OCI-LY3 (cell line): ENCODE measurements around the gene FOXC1.

ENCODE experiments used
- H2AFZ ChIP-seq: fragments of 200-600, 300-600 bp; shearing (Covaris generic); 2 replicates; pipeline ENCODE4 v1.6.0; 2014; ENCODE audit warnings: antibody characterized with exemption, low read depth, low read length
- H3K27ac ChIP-seq: fragments of 200-600, 300-600 bp; sonication (generic); 2 replicates; pipeline ENCODE4 v1.5.1; 2014; ENCODE audit warnings: mild to moderate bottlenecking, low read length, moderate library complexity, mixed read lengths
- H3K27me3 ChIP-seq: fragments of 200-600, 300-600 bp; sonication (generic); 2 replicates; pipeline ENCODE4 v1.6.1; 2014; ENCODE audit warnings: low read depth, low read length, mixed read lengths
- H3K36me3 ChIP-seq: fragments of 200-600, 300-600 bp; sonication (generic); replicated peaks from 2 replicates; pipeline ENCODE3; 2014; ENCODE audit warnings: low read depth, low read length, mixed read lengths
- H3K4me1 ChIP-seq: fragments of 300-600, 200-600 bp; sonication (generic); 2 replicates; pipeline ENCODE4 v1.6.1; 2014; ENCODE audit warnings: low read length, mixed read lengths
- H3K4me2 ChIP-seq: fragments of 200-600, 300-600 bp; sonication (generic); 2 replicates; pipeline ENCODE4 v1.6.1; 2014; ENCODE audit warnings: low read length, mixed read lengths
- H3K4me3 ChIP-seq: fragments of 300-600, 200-600 bp; sonication (generic); 2 replicates; pipeline ENCODE4 v1.5.1; 2014; ENCODE audit warnings: antibody characterized with exemption, mild to moderate bottlenecking, low read length, moderate library complexity
- H3K79me2 ChIP-seq: fragments of 300-600, 200-600 bp; shearing (Covaris generic); 2 replicates; pipeline ENCODE4 v1.6.1; 2014; ENCODE audit warnings: mild to moderate bottlenecking, low read length, mixed read lengths
- H3K9ac ChIP-seq: fragments of 300-600, 200-600 bp; shearing (Covaris generic); 2 replicates; pipeline ENCODE4 v1.6.0; 2014; ENCODE audit warnings: mild to moderate bottlenecking, low read length, moderate library complexity
- H3K9me3 ChIP-seq: fragments of 200-600, 300-600 bp; shearing (Covaris generic); 2 replicates; pipeline ENCODE4 v1.6.1; 2014; ENCODE audit warnings: low read length, mixed read lengths; ENCODE audit not compliant: insufficient read depth
- H4K20me1 ChIP-seq: fragments of 200-600, 300-600 bp; sonication (generic); 2 replicates; pipeline ENCODE4 v1.6.1; 2016; ENCODE audit warnings: low read length, mixed read lengths; ENCODE audit not compliant: insufficient read depth
- EZH2phosphoT487 ChIP-seq: fragments of 200-600 bp; shearing (Covaris generic); IDR thresholded peaks from 2 replicates; pipeline ENCODE4 v1.6.1; 2018; ENCODE audit warnings: antibody characterized with exemption, mixed run types, low read depth
- TF ChIP-seq, protein P1 (sequence below): fragments of 200-600, 300-600 bp; sonication (generic); IDR thresholded peaks from 2 replicates; pipeline ENCODE4 v1.5.1; 2014; ENCODE audit warnings: antibody characterized with exemption, low read length, low read depth

FOXC1 gene

DNA sequence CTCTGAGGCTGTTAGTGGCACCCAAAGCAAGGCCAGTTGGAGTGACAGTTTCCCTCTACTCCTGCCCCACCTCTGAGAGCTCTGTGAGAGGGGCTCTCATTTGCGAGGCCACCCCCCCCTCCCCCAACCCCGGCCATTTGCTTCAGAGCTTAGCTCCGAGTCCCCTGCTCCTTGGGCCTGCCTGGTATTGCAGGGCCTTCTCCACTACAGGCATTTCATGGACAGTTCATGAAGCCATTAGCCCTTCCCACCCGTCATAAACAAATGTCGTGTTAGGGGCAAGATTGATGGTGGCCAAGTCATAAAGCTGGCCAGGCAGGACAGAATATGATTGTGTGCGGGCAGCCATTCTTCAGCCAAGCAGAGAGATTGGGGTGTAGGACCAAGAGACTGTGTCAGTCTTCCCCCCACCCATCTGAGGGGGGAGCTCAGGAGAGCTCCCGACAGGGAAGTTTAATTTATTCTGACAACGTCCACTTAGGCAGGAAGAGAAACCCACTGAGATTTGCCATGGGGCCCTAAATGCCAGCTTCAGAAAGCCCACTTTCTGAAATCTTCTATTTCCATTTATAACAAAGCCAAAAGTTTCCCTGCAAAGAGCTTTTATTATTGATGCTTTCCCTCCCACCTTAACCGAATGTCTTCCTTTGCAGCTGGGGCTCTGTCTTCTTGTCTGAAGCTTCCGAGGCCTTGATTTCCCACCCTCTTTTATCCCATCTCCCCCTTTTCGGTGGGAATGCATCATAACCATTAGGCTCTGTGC lies 7.2 kb downstream of the FOXC1 start:
- no peak overlapping the region for H3K4me2 ChIP-seq
- no peaks in the 10 kb centered on the region for H3K27me3 ChIP-seq

DNA sequence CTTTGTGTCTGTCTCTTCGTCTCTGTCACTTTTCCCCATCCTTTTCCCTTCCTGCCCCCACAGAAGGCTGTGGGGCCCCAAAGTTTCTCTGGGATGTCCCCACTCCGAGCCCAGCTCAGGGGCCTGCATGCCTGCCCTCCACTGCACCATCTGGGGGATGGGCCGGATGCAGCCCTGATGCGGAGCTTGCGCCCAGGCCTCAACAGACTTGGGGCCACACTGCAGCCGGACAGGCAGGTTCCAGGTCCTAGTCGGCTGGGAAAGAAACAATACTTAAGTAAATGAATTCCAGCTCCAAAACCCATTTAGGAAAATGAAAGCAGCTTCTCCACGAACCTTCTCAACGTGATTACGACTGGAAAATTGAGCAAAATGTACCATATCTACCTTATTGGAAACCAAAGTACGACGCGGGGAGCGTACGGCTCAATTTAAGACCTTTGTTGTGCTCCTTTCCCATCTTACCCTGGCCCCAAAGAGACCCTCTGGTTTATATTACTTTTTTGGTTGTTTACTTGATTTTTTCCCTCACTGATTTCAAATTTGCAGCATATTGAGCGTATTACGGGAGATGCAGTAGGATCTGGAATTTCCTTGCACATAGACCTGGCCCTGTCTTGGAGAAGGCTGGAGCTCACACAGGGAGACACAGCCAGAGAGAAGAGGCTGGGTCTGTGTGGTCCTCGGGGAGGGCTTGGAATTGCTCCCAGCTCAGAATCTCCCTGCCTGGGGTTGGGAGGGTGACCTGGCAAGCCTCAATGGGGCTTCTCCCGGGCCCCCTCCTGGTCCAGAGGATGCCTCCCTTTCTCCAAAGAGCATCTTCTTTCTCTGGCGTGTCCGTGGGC lies 8.0 kb downstream of the FOXC1 start:
- Histone ChIP-seq H3K4me2 (no peak overlapping the region), H2AFZ (no peak overlapping the region), H3K4me3 (no peak overlapping the region), H3K9me3 (no peaks in the 10 kb centered on the region), H3K4me1 (peaks cover 2% of the 10 kb centered on the region; the same call in 1 of the 2 replicates), H3K36me3 (peaks cover 14% of the 10 kb centered on the region), H3K27me3 (no peaks in the 10 kb centered on the region), H4K20me1 (no peaks in the 10 kb centered on the region), H3K27ac (no peak overlapping the region), H3K79me2 (peaks cover 18% of the 10 kb centered on the region), H3K9ac (no peak overlapping the region)
- TF ChIP-seq EZH2phosphoT487: no peak
- TF ChIP-seq, protein P1, sequence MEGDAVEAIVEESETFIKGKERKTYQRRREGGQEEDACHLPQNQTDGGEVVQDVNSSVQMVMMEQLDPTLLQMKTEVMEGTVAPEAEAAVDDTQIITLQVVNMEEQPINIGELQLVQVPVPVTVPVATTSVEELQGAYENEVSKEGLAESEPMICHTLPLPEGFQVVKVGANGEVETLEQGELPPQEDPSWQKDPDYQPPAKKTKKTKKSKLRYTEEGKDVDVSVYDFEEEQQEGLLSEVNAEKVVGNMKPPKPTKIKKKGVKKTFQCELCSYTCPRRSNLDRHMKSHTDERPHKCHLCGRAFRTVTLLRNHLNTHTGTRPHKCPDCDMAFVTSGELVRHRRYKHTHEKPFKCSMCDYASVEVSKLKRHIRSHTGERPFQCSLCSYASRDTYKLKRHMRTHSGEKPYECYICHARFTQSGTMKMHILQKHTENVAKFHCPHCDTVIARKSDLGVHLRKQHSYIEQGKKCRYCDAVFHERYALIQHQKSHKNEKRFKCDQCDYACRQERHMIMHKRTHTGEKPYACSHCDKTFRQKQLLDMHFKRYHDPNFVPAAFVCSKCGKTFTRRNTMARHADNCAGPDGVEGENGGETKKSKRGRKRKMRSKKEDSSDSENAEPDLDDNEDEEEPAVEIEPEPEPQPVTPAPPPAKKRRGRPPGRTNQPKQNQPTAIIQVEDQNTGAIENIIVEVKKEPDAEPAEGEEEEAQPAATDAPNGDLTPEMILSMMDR: no peak

More for the DNA sequence above, 7.2 kb downstream of the FOXC1 start:
- no peak for TF ChIP-seq EZH2phosphoT487
- TF ChIP-seq, protein P1: no peak
- no peaks in the 10 kb centered on the region for H3K9me3 ChIP-seq
- H3K36me3 ChIP-seq: peaks cover 22% of the 10 kb centered on the region
- H3K4me3 ChIP-seq: no peak overlapping the region
- no peak overlapping the region for H3K27ac ChIP-seq
- H3K79me2 ChIP-seq: peaks cover 26% of the 10 kb centered on the region
- H4K20me1 ChIP-seq: no peaks in the 10 kb centered on the region
- no peak overlapping the region for H3K9ac ChIP-seq
- no peak overlapping the region for H2AFZ ChIP-seq
- peaks cover 6% of the 10 kb centered on the region; the same call in 1 of the 2 replicates for H3K4me1 ChIP-seq

DNA sequence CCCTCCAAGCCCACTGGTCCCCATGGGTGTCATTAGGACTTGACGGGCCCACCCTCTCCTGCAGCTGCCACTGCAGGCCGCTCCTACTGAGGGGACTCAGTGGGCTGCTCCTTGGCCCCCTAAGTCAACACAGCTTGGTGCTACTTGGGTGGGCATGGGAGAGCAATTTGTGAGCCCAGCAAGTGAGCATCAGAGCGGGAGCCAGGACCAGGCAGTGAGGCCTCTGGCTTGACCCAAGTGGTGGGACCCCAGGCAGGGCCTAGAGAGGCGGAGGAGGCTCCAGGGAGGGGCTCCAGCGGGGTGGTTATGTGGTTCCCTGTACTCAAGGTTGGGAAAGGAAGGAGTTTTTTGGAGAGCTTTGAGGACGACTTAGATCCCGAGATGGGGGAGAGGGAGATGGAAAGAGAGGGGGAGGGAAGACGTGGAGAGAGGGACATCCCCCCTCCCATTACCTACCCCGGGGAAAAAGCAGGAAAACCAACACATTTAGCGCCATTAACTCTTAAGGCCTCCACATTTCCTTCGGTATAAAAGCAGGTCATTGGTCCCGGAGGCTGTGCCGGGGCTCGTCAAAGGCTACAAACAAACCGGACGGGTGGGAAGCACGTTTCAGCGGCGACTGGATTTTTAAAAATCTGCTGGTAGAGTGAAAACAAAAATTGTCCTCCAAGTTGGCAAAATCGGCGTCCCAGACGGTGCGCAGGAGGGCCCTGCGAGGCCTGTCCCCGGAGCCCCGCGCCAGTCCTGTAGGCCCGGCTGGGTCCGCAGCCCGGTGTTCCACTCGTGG lies 8.8 kb downstream of the FOXC1 start:
- Histone ChIP-seq H3K4me2 (no peak overlapping the region), H3K4me1 (no peaks in the 10 kb centered on the region), H3K27me3 (no peaks in the 10 kb centered on the region), H3K36me3 (peaks cover 6% of the 10 kb centered on the region), H3K79me2 (peaks cover 10% of the 10 kb centered on the region), H4K20me1 (no peaks in the 10 kb centered on the region), H2AFZ (no peak overlapping the region), H3K9me3 (no peaks in the 10 kb centered on the region), H3K27ac (no peak overlapping the region), H3K4me3 (no peak overlapping the region), H3K9ac (no peak overlapping the region)
- no peak for TF ChIP-seq EZH2phosphoT487
- TF ChIP-seq, protein P1: no peak
